H9 (cell line): ENCODE results near the gene GARS1. TPM values are rescaled to one million over a fixed set of nuclear protein-coding genes. Genes with fewer than 3 reads are reported as not detected.

Experiments
- DNase-seq: peaks from one replicate; pipeline ENCODE4 v3.0.0-alpha.2; 2017
- H2AFZ ChIP-seq: one replicate; pipeline ENCODE4 v1.6.1; 2013; ENCODE audit warnings: mild to moderate bottlenecking, low read length, control low read depth, moderate library complexity
- H2AK5ac ChIP-seq: 2 replicates; pipeline ENCODE4 v1.6.1; 2013; ENCODE audit warnings: low read length, control low read depth, mixed read lengths; ENCODE audit not compliant: insufficient read length
- H2BK120ac ChIP-seq: one replicate; pipeline ENCODE4 v1.6.1; 2013; ENCODE audit warnings: low read depth, mild to moderate bottlenecking, low read length, control low read depth, inconsistent platforms; ENCODE audit not compliant: poor library complexity, severe bottlenecking
- H2BK12ac ChIP-seq: 2 replicates; pipeline ENCODE4 v1.6.1; 2013; ENCODE audit warnings: low read length, control low read depth, mixed read lengths, low read depth; ENCODE audit not compliant: insufficient read length
- H2BK15ac ChIP-seq: 2 replicates; pipeline ENCODE4 v1.6.1; 2013; ENCODE audit warnings: low read depth, low read length, control low read depth
- H2BK20ac ChIP-seq: one replicate; pipeline ENCODE4 v1.6.1; 2013; ENCODE audit warnings: low read depth, mild to moderate bottlenecking, low read length, control low read depth, inconsistent platforms; ENCODE audit not compliant: poor library complexity, severe bottlenecking
- H2BK5ac ChIP-seq: 2 replicates; pipeline ENCODE4 v1.6.1; 2013; ENCODE audit warnings: low read length, control low read depth, mixed read lengths; ENCODE audit not compliant: insufficient read length
- H3K14ac ChIP-seq: 2 replicates; pipeline ENCODE4 v1.6.1; 2013; ENCODE audit warnings: low read length, control low read depth; ENCODE audit not compliant: insufficient read depth
- H3K18ac ChIP-seq: 2 replicates; pipeline ENCODE4 v1.6.1; 2013; ENCODE audit warnings: low read depth, mild to moderate bottlenecking, mixed read lengths, low read length, control low read depth; ENCODE audit not compliant: insufficient read length
- H3K23ac ChIP-seq: 2 replicates; pipeline ENCODE4 v1.6.1; 2013; ENCODE audit warnings: low read length, control low read depth, mixed read lengths, low read depth; ENCODE audit not compliant: insufficient read length
- H3K23me2 ChIP-seq: 2 replicates; pipeline ENCODE4 v1.6.1; 2013; ENCODE audit warnings: low read depth, mild to moderate bottlenecking, mixed read lengths, low read length, control low read depth; ENCODE audit not compliant: insufficient read length, poor library complexity, severe bottlenecking
- H3K27ac ChIP-seq: 2 replicates; pipeline ENCODE4 v1.5.1; 2013; ENCODE audit warnings: low read length, control low read depth, mixed read lengths, low read depth; ENCODE audit not compliant: insufficient read length
- H3K27me3 ChIP-seq: 2 replicates; pipeline ENCODE4 v1.6.1; 2013; ENCODE audit warnings: low read length, control low read depth, inconsistent platforms; ENCODE audit not compliant: insufficient read depth
- H3K4ac ChIP-seq: 2 replicates; pipeline ENCODE4 v1.6.1; 2013; ENCODE audit warnings: low read depth, mild to moderate bottlenecking, control low read depth, inconsistent platforms, low read length, moderate library complexity
- H3K4me1 ChIP-seq: 2 replicates; pipeline ENCODE4 v1.6.1; 2013; ENCODE audit warnings: low read length, control low read depth, inconsistent platforms; ENCODE audit not compliant: insufficient read depth
- H3K4me2 ChIP-seq: 2 replicates; pipeline ENCODE4 v1.6.1; 2013; ENCODE audit warnings: low read length, control low read depth, mixed read lengths; ENCODE audit not compliant: insufficient read length, insufficient read depth
- H3K56ac ChIP-seq: 2 replicates; pipeline ENCODE4 v1.6.1; 2013; ENCODE audit warnings: low read depth, mild to moderate bottlenecking, mixed read lengths, low read length, control low read depth; ENCODE audit not compliant: insufficient read length
- H3K79me1 ChIP-seq: 2 replicates; pipeline ENCODE4 v1.6.1; 2013; ENCODE audit warnings: low read depth, mild to moderate bottlenecking, moderate library complexity, low read length, control low read depth, inconsistent platforms; ENCODE audit not compliant: insufficient read depth, poor library complexity, severe bottlenecking
- H3K79me2 ChIP-seq: 2 replicates; pipeline ENCODE4 v1.6.1; 2013; ENCODE audit warnings: low read length, control low read depth, inconsistent platforms; ENCODE audit not compliant: insufficient read depth
- H3K9ac ChIP-seq: 2 replicates; pipeline ENCODE4 v1.6.1; 2013; ENCODE audit warnings: low read length, control low read depth, mixed read lengths; ENCODE audit not compliant: insufficient read length; ENCODE audit errors: extremely low read depth
- H3K9me3 ChIP-seq: one replicate; pipeline ENCODE4 v1.6.1; 2013; ENCODE audit warnings: low read depth, low read length, inconsistent platforms; ENCODE audit not compliant: control insufficient read depth
- H3T11ph ChIP-seq: one replicate; pipeline ENCODE4 v1.6.1; 2013; ENCODE audit warnings: mild to moderate bottlenecking, low read length, control low read depth, inconsistent platforms
- H4K20me1 ChIP-seq: one replicate; pipeline ENCODE4 v1.6.1; 2013; ENCODE audit not compliant: control insufficient read depth, insufficient read length, insufficient read depth
- H4K5ac ChIP-seq: 2 replicates; pipeline ENCODE4 v1.6.1; 2013; ENCODE audit warnings: low read depth, mild to moderate bottlenecking, mixed read lengths, low read length, control low read depth; ENCODE audit not compliant: insufficient read length
- H4K8ac ChIP-seq: replicated peaks from 2 replicates; pipeline ENCODE4 v1.6.1; 2013; ENCODE audit warnings: low read length, control low read depth, mixed read lengths, low read depth; ENCODE audit not compliant: insufficient read length
- H4K91ac ChIP-seq: 2 replicates; pipeline ENCODE4 v1.6.1; 2013; ENCODE audit warnings: low read depth, mild to moderate bottlenecking, moderate library complexity, mixed read lengths, low read length, control low read depth; ENCODE audit not compliant: insufficient read length
- H3K27ac Mint-ChIP-seq, 3 experiments: 2 replicates in 2 of 3; 3 replicates in 1 of 3; pipeline ENCODE4 v1.8.0; 2020 to 2021; ENCODE audit warnings: mixed read lengths in 3 of 3, mild to moderate bottlenecking in 1 of 3, moderate library complexity in 1 of 3
- H3K27me3 Mint-ChIP-seq: 2 replicates; pipeline ENCODE4 v1.8.0; 2021; ENCODE audit warnings: low read depth, mild to moderate bottlenecking, moderate library complexity, mixed read lengths
- H3K36me3 Mint-ChIP-seq, 3 experiments: 2 replicates in 2 of 3; 3 replicates in 1 of 3; pipeline ENCODE4 v1.8.0; 2020 to 2021; ENCODE audit warnings: low read depth in 3 of 3, mixed read lengths in 3 of 3; ENCODE audit not compliant: insufficient read depth in 1 of 3
- H3K4me1 Mint-ChIP-seq, 2 experiments: 2 replicates each; pipeline ENCODE4 v1.8.0; 2020; ENCODE audit warnings: mixed read lengths in 2 of 2
- H3K4me3 Mint-ChIP-seq, 2 experiments: 2 replicates in 1 of 2; 3 replicates in 1 of 2; pipeline ENCODE4 v1.8.0; 2020 to 2021; ENCODE audit warnings: mild to moderate bottlenecking in 2 of 2, mixed read lengths in 2 of 2, moderate library complexity in 1 of 2
- H3K9me3 Mint-ChIP-seq, 2 experiments: 2 replicates in 1 of 2; 3 replicates in 1 of 2; pipeline ENCODE4 v1.8.0; 2020; ENCODE audit warnings: mild to moderate bottlenecking in 2 of 2, mixed read lengths in 2 of 2, moderate library complexity in 1 of 2
- CTCF ChIP-seq: fragments of 200-600 bp; sonication (generic); conservative IDR thresholded peaks from 3 replicates; pipeline ENCODE4 v1.8.0; 2021; ENCODE audit warnings: antibody characterized with exemption, mild to moderate bottlenecking
- WGBS: extraction: QIAGEN DNeasy Blood & Tissue Kit; methylation state at CpG from one replicate; pipeline ENCODE4 v1.1.7; 2013; ENCODE audit warnings: missing lambda C conversion rate, low lambda C conversion rate, mixed read lengths; ENCODE audit not compliant: insufficient read length; ENCODE audit errors: extremely low coverage; 5-methylcytosine and 5-hydroxymethylcytosine counted together
- total RNA-seq: library from RNA; stranded (reverse); gene quantifications from 2 replicates; pipeline ENCODE4 v1.2.1, GENCODE V29; 2021

GARS1 gene
- total RNA-seq, 1 experiment from 2014 or later, result 234 TPM

DNA sequence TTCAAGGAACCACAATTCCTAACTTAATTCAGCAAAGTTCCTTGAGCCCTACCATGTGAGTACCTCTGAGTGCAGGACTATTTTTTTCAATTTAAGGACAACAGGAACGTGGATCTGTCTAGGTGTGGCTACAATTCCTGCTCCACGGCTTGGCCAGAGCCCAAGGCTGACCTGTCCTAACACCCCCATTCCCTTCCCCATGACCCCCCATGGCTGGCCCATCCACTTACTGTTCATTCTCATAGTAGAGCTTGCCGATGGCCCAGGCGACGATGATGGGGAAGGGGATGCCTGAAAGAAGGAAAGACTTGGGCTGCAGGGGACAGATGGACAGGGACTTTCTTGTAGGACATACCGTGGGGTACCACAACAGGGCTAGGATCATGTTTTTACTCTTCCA, 67.2 kb downstream of the GARS1 start:
- Histone ChIP-seq H2BK20ac (no peak overlapping the region), H3K23me2 (no peaks in the 10 kb centered on the region), H3K27me3 (no peaks in the 10 kb centered on the region), H3K9me3 (no peaks in the 10 kb centered on the region), H2AK5ac (no peak overlapping the region), H2BK12ac (no peak overlapping the region), H2AFZ (no peak overlapping the region), H3K56ac (no peak overlapping the region), H3K23ac (no peak overlapping the region), H4K8ac (no peak overlapping the region), H2BK120ac (no peak overlapping the region), H3K14ac (no peak overlapping the region), H3K4me1 (no peaks in the 10 kb centered on the region), H3K79me2 (no peaks in the 10 kb centered on the region), H2BK5ac (no peak overlapping the region), H2BK15ac (no peak overlapping the region), H4K91ac (no peak overlapping the region), H3K4me2 (no peak overlapping the region), H3K27ac (no peak overlapping the region), H4K5ac (no peak overlapping the region), H3T11ph (no peak overlapping the region), H3K9ac (no peak overlapping the region), H3K18ac (no peak overlapping the region), H4K20me1 (no peaks in the 10 kb centered on the region), H3K4ac (no peak overlapping the region), H3K79me1 (no peaks in the 10 kb centered on the region)
- H3K36me3 Mint-ChIP-seq, result peaks cover 0 to 2% (median 0%) of the 10 kb centered on the region in 3 experiments; a peak in 1 of 7 replicates
- no peak overlapping the region for H3K27ac Mint-ChIP-seq
- WGBS, result no CpG with 5 or more reads among the region's 6 CpGs
- no peak for TF ChIP-seq CTCF
- DNase-seq, result no peak
- no peaks in the 10 kb centered on the region for H3K9me3 Mint-ChIP-seq
- H3K4me1 Mint-ChIP-seq, result peaks cover 7% of the 10 kb centered on the region in 2 experiments
- H3K27me3 Mint-ChIP-seq, result no peaks in the 10 kb centered on the region; the same call in 1 of the 2 replicates
- H3K4me3 Mint-ChIP-seq, result no peak overlapping the region
